Measurements from ENCODE around the gene SOWAHC. TPM values are rescaled to one million over a fixed set of nuclear protein-coding genes. Genes with fewer than 3 reads are reported as not detected.
A peak's percentile ranks its signal among the peaks of the same experiment; 100 is the strongest.

Gene SOWAHC
- total and polyA plus RNA-seq, 2 of the 13 experiments (the other 11 are each of a cell fraction or from before 2014, with no cell fraction given), result 21.2 to 22.5 TPM

DNA sequence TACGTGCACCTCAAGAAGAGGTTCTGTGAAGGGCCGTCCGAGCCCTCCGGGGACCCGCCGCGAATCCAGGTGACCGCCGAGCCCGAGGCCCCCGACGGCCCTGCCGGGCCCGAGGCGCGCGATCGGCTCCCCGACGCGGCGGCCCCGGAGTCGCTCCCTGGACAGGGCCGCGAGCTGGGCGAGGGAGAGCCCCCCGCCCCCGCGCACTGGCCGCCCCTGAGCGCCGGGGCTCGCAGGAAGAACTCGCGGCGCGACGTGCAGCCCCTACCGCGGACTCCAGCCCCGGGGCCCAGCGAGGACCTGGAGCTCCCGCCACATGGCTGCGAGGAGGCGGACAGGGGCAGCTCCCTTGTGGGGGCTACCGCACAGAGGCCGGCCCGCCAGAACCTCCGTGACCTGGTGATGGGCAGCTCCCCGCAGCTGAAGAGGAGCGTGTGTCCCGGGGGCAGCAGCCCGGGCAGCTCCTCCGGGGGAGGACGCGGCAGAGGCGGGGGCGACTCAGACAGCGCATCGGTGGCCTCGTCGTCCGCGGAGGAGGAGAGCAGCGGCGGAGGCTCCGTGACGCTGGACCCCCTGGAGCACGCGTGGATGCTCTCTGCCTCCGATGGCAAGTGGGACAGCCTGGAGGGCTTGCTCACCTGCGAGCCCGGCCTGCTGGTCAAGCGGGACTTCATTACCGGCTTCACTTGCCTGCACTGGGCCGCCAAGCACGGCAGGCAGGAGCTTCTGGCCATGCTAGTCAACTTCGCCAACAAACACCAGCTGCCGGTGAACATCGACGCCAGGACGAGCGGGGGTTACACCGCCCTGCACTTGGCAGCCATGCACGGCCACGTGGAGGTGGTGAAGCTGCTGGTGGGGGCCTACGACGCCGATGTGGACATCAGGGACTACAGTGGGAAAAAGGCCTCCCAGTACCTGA is 812 bp downstream of the SOWAHC start (continued):
- TF ChIP-seq HNRNPL (IDR thresholded peaks at IDR 0.05; ENCODE audit: low read depth, low read length) (peak; percentile 68; the same call in 1 of the 2 replicates), ZFP37 (CRISPR knock-in tag; IDR thresholded peaks at IDR 0.05; ENCODE audit: borderline replicate concordance) (no peak), ZNF10 (CRISPR knock-in tag; IDR thresholded peaks at IDR 0.05; ENCODE audit: borderline replicate concordance, low read depth) (no peak), ZNF644 (CRISPR knock-in tag; IDR thresholded peaks at IDR 0.05; ENCODE audit: low read depth) (no peak), PLRG1 (conservative IDR thresholded peaks at IDR 0.05) (no peak), ATM (IDR thresholded peaks at IDR 0.05; ENCODE audit: borderline replicate concordance) (no peak), REPIN1 (CRISPR knock-in tag; IDR thresholded peaks at IDR 0.05; ENCODE audit: borderline replicate concordance, low read depth) (no peak; the same call in 1 of the 2 replicates), ELK4 (CRISPR knock-in tag; IDR thresholded peaks at IDR 0.05; ENCODE audit: borderline replicate concordance) (no peak), IKZF4 (CRISPR knock-in tag; IDR thresholded peaks at IDR 0.05; ENCODE audit: borderline replicate concordance, low read depth, not compliant biosample characterization) (peak; percentile 24), ZNF460 (CRISPR knock-in tag; IDR thresholded peaks at IDR 0.05; ENCODE audit: borderline replicate concordance) (no peak), MTF2 (CRISPR knock-in tag; IDR thresholded peaks at IDR 0.05; ENCODE audit: borderline replicate concordance) (no peak), SNAPC4 (CRISPR knock-in tag; IDR thresholded peaks at IDR 0.05) (peak; percentile 88), HNF4G (IDR thresholded peaks at IDR 0.05; ENCODE audit: borderline replicate concordance, low read depth, low read length) (no peak), HNF4G (CRISPR knock-in tag; IDR thresholded peaks at IDR 0.05; ENCODE audit: borderline replicate concordance, low read depth) (no peak), ZNF207 (IDR thresholded peaks at IDR 0.05; ENCODE audit: borderline replicate concordance) (no peak), BRD4 (CRISPR knock-in tag; IDR thresholded peaks at IDR 0.05) (peak; percentile 53; the same call in 1 of the 2 replicates), MED1 (CRISPR knock-in tag; IDR thresholded peaks at IDR 0.05) (no peak; the same call in 1 of the 2 replicates), PHB2 (IDR thresholded peaks at IDR 0.05; ENCODE audit: partially characterized antibody) (no peak), ZSCAN21 (CRISPR knock-in tag; IDR thresholded peaks at IDR 0.05; ENCODE audit: borderline replicate concordance) (no peak; the same call in 1 of the 2 replicates), YEATS2 (CRISPR knock-in tag; IDR thresholded peaks at IDR 0.05; ENCODE audit: borderline replicate concordance) (0 out of 2 replicates have a peak, but pooled peaks have one; percentile 11), NRL (CRISPR knock-in tag; IDR thresholded peaks at IDR 0.05; ENCODE audit: borderline replicate concordance) (peak; percentile 93)
- TF ChIP-seq, protein P1, sequence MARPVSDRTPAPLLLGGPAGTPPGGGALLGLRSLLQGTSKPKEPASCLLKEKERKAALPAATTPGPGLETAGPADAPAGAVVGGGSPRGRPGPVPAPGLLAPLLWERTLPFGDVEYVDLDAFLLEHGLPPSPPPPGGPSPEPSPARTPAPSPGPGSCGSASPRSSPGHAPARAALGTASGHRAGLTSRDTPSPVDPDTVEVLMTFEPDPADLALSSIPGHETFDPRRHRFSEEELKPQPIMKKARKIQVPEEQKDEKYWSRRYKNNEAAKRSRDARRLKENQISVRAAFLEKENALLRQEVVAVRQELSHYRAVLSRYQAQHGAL (CRISPR knock-in tag; IDR thresholded peaks at IDR 0.05; ENCODE audit: not compliant biosample characterization), result no peak
